ENCODE results near the gene PFN1. TPM values are rescaled to one million over a fixed set of nuclear protein-coding genes. Genes with fewer than 3 reads are reported as not detected.

Gene PFN1
- total and polyA plus RNA-seq, 7 donors: 149 to 1,518 (median 232) TPM

DNA sequence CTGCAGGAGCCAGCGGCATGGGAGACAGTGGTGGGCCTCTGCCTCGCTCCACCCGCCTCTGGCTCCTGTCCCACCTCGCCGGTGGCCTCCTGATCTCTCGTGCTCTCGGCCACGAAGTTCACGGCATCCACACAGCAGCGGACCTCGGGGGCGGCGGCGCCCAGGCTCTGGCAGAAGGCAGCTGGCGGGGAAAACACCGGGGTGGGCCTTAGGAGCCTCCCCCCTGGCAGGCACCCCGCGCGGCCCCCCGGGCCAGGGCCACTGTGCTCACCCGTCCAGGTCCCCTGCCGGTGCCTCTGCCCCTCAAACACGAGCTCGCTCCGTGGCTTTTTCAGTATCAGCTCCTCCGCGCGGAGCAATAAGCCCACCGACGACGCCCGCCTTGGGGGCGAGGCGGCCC, 49.4 kb downstream of the PFN1 start:
- peaks cover 0 to 34% of the 10 kb centered on the region in 2 donors for H3K36me3 ChIP-seq (ENCODE audit: insufficient read depth in 1 of 2, low read depth in 1 of 2)
- WGBS, 3 donors: 14 to 28% (median 19%) methylated on average over 28 to 34 of the region's 34 CpGs
- peaks cover 10% of the 10 kb centered on the region for H3K4me1 ChIP-seq
- no peak overlapping the region for H3K27ac ChIP-seq
- intact Hi-C loops (cut with DNase I): no loop called here
- H3K4me3 ChIP-seq: peak overlapping the region; percentile 64
- peaks cover 0 to 16% (median 0%) of the 10 kb centered on the region in 3 donors for H3K27me3 ChIP-seq (ENCODE audit: insufficient read depth in 3 of 3, low read length in 2 of 3)
- TF ChIP-seq, protein P1, sequence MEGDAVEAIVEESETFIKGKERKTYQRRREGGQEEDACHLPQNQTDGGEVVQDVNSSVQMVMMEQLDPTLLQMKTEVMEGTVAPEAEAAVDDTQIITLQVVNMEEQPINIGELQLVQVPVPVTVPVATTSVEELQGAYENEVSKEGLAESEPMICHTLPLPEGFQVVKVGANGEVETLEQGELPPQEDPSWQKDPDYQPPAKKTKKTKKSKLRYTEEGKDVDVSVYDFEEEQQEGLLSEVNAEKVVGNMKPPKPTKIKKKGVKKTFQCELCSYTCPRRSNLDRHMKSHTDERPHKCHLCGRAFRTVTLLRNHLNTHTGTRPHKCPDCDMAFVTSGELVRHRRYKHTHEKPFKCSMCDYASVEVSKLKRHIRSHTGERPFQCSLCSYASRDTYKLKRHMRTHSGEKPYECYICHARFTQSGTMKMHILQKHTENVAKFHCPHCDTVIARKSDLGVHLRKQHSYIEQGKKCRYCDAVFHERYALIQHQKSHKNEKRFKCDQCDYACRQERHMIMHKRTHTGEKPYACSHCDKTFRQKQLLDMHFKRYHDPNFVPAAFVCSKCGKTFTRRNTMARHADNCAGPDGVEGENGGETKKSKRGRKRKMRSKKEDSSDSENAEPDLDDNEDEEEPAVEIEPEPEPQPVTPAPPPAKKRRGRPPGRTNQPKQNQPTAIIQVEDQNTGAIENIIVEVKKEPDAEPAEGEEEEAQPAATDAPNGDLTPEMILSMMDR (IDR thresholded peaks at IDR 0.05): no peak
- H3K9me3 ChIP-seq: no peaks in the 10 kb centered on the region
- ATAC-seq (peak in 1 of 4 donors; percentile 1), DNase-seq (peak in 1 of 2 donors; percentile 55)

- no peak overlapping the region for H3K4me3 ChIP-seq
- H3K27ac ChIP-seq: no peak overlapping the region
- TF ChIP-seq, protein P1 (IDR thresholded peaks at IDR 0.05): no peak
- no peaks in the 10 kb centered on the region for H3K9me3 ChIP-seq
- ATAC-seq (no peak), DNase-seq (peak in 1 of 2 donors; percentile 45)
- peaks cover 0 to 16% (median 0%) of the 10 kb centered on the region in 3 donors for H3K27me3 ChIP-seq (ENCODE audit: insufficient read depth in 3 of 3, low read length in 2 of 3)
- intact Hi-C loops (cut with DNase I): no loop called here
- 84 to 89% (median 86%) methylated on average over 8 of the region's 8 CpGs for WGBS, 3 donors
- peaks cover 8% of the 10 kb centered on the region for H3K4me1 ChIP-seq
- H3K36me3 ChIP-seq (ENCODE audit: insufficient read depth in 1 of 2, low read depth in 1 of 2): peaks cover 0 to 40% of the 10 kb centered on the region in 2 donors
Observed at GRCh38 chr17:4898351-4898750, 50.0 kb downstream of the PFN1 start.

DNA sequence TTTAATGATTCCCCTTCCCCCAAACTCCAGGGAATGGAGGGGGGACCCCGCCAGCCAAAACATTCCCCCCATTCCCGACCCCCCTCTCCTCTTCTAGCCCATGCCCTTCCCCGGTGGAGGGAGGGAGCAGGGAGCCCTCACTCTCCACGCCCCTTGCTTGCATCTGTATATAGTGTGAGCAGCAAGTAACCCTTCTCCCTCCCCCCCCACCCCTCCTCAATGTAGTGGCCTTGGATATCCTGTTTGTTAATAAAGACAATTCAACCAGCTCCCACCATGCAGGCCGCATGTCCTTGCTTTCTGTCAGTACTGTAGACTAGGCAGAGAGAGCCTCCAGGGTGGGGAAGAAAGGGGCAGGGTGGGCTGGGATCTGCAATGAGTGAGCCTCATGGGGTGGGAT, 50.5 kb downstream of the PFN1 start:
- TF ChIP-seq, protein P1 (IDR thresholded peaks at IDR 0.05): no peak
- WGBS, 3 donors: 93% methylated on average over 5 of the region's 5 CpGs
- ATAC-seq: no peak
- peaks cover 0 to 46% of the 10 kb centered on the region in 2 donors for H3K36me3 ChIP-seq (ENCODE audit: insufficient read depth in 1 of 2, low read depth in 1 of 2)
- peaks cover 2% of the 10 kb centered on the region for H3K4me1 ChIP-seq
- H3K27ac ChIP-seq: no peak overlapping the region
- intact Hi-C loops (cut with DNase I): no loop called here
- H3K4me3 ChIP-seq: no peak overlapping the region
- no peaks in the 10 kb centered on the region for H3K9me3 ChIP-seq
- H3K27me3 ChIP-seq (ENCODE audit: insufficient read depth in 3 of 3, low read length in 2 of 3): peaks cover 0 to 16% (median 0%) of the 10 kb centered on the region in 3 donors
- peak in 1 of 2 donors; percentile 27 for DNase-seq

- ATAC-seq (no peak), DNase-seq (peak in 1 of 2 donors; percentile 35)
- H3K4me3 ChIP-seq: no peak overlapping the region
- TF ChIP-seq, protein P1 (IDR thresholded peaks at IDR 0.05): no peak
- no peak overlapping the region for H3K27ac ChIP-seq
- H3K36me3 ChIP-seq (ENCODE audit: insufficient read depth in 1 of 2, low read depth in 1 of 2): peaks cover 0 to 51% of the 10 kb centered on the region in 2 donors
- WGBS, 3 donors: 79 to 86% (median 79%) methylated on average over 10 of the region's 10 CpGs
- H3K9me3 ChIP-seq: no peaks in the 10 kb centered on the region
- peaks cover 0 to 16% (median 0%) of the 10 kb centered on the region in 3 donors for H3K27me3 ChIP-seq (ENCODE audit: insufficient read depth in 3 of 3, low read length in 2 of 3)
- H3K4me1 ChIP-seq: no peaks in the 10 kb centered on the region
- intact Hi-C loops (cut with DNase I): no loop called here
Observed at GRCh38 chr17:4897198-4897687, 51.1 kb downstream of the PFN1 start.
